ENCODE measurements around the gene ANO9.

The ANO9 gene

DNA sequence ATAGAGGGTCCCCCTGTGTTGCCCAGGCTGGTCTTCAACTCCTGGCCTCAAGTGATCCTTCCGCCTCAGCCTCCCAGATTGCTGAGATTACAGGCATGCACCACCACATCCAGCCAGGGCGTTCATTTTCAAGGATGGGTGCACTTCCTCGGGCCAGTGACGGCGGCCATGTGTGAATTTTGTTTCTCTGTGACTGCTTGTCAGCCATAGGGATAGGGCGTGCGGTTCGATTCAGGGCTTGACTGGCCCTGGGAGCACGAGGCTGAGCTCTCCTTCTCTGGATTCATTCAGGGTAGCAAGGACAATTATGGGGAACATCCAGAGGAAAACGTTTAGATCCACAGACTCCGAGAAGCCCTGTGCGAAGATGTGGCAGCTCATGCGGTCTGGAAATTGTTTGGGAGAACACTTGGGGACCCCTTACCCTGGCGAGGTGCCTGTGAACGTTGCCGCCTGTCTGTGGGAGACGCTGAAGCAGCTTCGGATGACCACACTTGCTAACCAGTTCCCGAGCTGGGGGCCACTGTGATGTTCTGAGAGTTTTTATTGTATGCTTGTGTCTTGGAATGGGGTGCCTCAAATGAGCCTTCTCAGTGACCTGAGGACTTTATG is 11.2 kb upstream of the ANO9 start:
- no peak for DNase-seq (ENCODE audit: low read depth in 3 of 3)

DNA sequence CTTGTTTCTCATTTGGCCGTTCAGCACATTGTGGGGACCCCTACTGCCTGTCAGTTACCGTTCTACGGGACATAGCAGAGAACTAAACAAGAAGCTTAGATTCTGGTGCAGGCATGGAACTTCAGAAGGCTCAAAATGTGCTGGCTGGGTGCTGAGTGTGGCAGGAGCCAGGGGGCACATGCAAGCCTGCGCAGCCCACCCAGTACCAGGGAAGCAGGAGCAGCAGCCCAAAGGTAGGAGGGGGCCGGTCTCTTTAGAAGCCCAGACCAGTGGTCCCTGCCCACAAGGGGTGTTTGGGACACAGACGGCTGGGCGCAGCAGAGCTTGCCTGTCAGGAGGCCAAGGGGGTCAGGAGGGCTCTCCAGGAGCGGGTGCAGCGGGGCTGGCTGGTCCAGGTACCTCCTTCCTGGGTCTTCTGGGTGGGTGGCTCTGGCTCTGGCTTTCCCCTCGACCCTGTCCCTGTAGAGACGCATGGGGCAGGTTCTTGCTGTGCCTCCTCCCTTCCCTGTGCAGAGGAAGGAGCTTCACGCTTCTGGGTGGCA is 10.5 kb upstream of the ANO9 start:
- no peak for DNase-seq (ENCODE audit: low read depth in 3 of 3)

DNA sequence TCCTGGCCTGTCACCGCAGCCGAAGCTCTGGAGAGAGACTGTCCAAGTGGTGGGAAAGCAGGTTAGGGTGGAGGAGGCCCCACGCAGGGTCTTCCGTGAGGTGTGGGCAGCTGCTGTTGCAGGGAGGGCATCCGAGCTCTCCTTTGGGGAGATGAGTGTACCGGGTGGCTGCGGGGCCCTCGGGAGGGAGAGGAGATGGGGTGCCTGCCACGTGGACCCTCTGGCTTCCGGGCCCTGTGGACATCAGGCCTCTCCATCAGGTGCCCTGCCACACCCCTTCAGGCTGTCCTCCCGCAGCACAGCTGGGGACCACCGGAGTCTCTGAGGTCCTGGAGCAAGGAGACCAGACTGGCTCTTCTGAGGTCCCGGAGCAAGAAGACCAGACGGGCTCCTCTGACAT is 9.9 kb upstream of the ANO9 start:
- DNase-seq (ENCODE audit: low read depth in 3 of 3), result no peak

DNA sequence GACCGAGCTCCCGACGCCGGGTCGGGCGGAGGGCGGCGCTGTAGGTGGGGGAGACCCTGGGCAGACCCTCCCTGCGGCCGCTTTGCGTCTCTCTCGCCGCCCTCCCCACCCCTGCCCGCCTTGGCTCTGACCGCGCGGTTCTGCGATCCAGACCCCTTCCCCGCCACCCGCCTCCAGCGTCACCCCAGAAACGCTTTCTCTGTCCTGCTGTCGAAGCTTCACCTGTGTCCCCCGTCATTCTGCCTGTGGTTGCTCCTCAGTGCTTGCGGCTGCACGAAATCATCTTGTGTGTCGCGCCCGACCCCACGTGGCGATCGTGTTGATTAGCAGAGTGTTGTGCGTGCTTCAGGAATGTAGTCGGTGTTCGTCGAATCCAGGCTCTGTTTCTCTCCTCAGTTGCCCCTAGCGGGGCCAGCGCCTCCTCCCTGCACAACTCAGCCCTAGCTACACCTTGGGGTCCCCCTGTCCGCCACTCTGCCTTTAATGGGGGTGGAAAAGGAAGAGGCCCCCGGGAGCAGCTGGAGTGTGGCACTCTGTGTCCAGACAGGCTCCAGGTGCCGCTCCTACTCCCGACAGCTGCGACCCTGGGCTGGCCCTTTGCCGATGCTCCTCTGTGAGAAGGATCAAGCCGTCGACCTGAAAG is 9.1 kb upstream of the ANO9 start:
- peak; percentile 53 to 72 (median 56) for DNase-seq (ENCODE audit: low read depth in 3 of 3)

DNA sequence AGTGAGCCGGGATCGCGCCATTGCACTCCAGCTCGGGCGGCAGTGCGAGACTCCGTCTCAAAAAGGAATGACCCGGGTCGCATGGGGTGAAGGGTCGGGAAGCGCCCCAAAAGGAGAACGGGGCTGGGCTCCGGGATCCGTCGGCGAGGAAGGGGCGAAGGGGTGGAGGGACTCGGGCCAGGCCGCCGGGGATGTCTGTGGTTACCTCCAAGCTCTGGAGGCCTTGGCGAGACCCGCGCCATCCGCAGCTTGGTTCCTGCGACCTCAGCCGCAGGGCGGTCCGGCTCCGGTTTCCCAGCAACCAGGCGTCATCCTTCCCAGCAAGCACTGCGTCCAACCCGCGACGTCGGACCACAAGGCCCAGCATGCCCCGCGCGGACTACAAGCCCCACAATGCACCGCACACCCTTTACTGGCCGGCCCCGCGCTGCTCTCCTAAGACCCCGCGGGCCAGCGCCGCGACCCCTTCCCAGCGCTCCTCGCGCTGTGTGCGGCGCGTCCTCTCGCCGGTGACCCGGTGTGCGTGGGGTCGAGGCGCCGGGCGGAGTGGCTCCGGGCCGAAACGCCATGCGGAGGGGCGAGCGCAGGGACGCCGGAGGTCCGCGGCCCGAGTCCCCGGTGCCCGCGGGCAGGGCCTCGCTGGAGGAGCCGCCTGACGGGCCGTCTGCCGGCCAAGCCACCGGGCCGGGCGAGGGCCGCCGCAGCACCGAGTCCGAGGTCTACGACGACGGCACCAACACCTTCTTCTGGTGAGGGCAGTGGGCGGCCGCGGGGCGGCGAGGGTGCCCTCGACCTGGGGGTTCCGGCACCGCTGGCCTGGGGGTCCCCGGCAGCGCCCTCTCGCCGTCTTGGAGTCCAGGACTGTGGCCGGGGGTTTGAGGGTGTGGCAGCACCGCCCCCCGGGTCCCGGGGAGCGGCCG is 8.3 kb upstream of the ANO9 start, which contains the start of gene PTDSS2:
Gene PTDSS2 (plus strand): TSS at position 391 of the 920 bp plus-strand sequence. CDS start 177 bp downstream, at position 568.
- peak; percentile 88 to 96 (median 89) for DNase-seq (ENCODE audit: low read depth in 3 of 3)

DNA sequence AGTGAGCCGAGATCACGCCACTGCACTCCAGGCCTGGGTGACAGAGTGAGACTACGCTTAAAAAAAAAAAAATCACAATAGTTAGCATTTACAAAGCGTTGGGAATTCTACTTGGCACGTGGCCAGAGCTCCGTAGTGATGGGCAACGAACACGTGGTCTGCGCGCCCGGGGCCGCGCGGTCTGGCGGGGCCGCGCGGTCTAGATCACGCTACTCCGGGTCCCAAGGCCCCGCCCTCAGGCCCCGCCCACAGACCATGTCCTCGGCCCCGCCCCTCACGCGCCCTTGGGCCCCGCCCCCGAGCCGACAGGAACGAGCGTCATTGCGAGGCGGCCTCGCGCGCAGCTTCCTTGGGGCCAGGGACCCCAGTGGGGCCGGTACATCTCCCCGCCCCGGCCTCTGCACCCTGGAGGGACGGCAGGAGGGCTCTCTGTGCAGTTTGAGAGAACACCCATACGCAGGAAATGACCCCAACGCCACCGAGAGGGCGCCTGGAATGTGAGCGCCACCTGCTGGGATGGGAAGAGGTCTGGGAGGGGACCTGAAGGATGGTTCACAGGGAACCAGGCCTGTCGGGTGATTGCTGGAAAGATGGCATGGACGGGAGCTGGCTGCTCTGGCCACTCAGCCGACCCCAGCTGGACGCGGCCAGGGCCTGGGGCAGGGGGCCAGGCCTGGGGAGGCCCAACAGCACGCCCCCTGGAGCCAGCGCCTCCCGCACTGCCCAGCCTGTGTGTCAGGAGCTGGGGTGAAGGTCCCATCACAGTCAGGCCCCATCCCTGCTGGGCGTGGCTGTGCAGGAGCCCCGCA is 6.3 kb upstream of the ANO9 start:
- peak; percentile 92 to 97 (median 96) for DNase-seq (ENCODE audit: low read depth in 3 of 3)

DNA sequence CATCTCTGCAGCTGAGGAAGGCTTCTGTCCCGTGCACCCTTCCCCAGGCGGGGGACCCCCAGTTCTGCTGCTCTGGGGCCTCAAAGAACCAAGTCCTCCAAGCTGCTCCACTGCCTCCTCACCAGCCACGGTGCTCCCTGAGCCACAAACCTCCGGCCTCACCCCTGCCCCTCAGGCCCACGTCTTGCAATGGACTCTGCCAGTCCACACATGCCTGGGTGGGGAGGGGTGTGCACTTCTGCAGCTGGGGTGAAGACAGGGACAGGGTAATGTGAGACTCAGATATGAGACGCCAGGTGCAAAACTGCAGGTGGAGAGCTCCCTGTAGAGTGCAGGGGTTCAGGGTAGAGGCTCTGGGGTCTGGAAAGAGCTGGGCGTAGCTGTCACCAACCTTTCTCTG is 5.1 kb upstream of the ANO9 start:
- no peak for DNase-seq (ENCODE audit: low read depth in 3 of 3)

DNA sequence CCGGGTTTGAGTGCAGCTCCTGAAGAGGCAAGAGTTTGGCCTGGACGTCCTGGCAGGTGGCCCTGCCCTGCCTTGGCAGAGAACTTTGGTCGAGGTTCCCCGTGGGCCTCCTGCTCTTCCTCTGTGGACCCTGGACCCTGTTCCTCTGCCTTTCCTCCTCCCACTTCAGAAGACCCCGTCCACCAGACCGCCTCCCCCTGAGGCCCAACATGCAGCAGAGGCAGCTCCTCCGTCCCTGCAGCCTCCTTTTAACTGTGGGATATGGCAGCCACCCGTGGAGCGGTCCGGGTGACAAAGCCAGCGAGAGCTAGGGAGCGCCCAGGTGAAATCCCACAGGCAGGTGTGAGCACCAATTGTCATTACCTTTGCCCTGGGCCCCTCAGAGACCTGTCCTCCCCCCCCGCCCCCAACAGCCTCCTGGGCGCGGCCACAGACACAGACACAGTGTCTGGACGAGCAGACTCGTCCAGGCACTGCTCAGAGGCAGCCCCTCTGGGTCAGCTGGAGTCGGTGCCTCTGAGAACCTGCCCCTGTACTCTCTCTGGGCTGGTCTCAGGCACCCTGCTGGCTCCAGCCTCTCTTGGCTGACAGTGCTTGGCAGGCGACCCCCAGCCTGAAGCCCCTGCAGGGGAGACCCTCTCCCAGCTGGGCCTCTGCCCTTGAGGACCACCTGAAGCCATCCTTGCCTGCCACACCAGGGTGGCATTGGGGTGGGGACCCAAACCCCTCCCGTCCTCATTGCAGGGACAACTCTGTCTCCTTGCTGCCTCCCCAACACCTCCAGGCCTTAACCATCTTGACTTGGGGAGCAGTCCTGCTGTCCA is 4.2 kb upstream of the ANO9 start:
- DNase-seq (ENCODE audit: low read depth in 3 of 3), result no peak

DNA sequence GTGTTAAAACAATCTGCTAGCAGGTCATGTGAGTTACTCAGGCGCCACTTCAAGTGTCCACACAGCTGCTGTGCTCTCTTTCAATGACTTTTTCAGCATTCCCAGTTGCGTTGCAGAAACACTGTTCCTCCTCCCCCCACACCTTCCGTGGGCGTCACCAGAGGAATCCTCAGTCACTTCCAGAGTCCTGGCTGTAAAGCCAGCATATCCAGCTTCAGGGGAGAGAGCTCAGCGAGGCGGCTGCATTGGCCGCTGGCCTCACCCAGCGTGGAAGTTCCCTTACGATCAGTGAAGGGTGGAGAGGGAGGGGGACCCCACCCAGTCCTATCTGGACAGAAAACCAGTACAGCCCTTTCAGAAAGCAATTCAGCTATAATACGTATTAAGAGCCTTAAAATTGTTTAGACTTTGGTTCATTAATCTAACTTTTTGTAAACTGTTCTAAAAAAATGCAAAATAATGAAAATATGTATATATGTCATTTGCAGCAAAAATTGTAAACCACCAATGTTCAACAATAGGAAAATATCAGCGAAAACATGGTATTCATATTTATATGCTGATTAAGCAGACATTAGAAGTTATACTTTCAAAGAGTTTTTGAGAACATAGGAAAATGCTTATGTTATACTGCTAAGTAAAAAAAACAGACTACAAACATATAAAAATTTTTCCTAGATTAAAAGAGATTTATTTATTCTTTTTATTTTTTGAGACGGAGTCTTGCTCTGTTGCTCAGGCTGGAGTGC is 2.8 kb upstream of the ANO9 start:
- DNase-seq (ENCODE audit: low read depth in 3 of 3), result no peak

DNA sequence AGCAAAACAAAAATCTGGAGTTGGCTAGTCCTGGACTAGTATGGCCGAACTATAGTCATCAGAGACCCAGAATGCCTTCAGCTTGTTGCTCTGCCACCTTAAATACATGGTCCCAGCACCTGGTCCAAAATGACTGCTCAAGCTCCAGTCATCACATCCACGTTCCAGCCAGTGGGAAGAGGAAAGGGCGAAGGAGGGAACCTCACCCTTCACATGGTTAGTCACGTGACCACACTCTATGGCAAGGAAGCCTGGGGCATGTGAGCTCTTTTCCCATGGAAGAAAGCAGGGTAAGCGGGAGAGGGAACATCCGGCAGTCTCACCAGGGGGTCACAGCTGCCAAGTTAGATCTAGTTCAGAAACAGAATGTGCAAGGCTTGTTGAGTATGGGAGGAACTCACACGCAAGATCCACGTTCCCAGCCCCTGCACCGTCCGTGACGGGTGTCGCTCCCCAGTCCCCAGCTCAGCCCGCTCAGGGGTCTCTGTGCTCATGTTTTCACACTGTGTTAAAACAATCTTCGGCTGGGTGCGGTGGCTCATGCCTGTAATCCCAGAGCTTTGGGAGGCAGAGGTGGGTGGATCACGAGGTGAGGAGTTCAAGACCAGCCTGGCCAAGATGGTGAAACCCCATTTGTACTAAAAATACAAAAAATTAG is 1.9 kb upstream of the ANO9 start:
- no peak for DNase-seq (ENCODE audit: low read depth in 3 of 3)

DNA sequence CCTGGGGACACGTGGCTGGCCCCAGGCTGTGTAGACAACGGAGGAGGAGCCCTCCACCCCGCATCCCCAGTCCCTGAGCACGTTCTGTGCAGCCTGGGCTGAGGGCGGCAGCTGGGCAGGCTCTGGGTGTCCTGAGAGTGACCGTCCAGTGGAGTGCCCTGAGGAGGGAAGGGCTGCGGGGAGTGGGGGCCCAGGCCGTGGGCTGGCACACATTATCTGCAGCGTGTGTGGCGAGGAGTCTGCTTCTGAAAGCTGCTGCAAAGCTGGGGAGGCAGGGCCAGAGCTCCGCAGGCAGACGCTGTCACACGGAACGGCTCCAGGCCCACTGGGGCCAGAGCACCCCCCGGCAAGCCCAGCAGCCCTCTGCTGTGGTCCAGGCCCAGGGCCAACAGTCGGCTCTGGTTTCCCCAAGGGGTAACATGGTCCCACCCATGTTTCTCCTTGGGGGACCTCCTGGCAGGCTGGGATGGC is 835 bp upstream of the ANO9 start:
- DNase-seq (ENCODE audit: low read depth in 3 of 3), result no peak

DNA sequence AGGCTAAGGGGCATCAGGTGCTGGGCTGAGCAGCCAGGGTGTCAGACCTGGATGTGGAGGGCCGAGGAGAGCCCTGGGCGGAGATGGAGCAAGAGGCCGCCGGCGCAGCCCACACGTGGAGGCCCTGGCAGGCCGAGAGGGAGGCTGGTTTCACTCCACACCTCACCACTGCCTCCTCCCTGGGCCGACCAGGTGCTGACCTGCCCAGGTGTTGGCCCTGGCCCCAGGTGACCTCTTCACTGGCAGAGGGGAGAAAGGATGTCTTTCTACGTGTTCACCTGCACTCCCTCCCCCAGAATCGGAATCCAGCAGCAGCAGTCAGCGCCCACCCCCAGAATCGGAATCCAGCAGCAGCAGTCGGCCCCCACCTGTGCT is 781 bp downstream of the ANO9 start:
- no peak for DNase-seq (ENCODE audit: low read depth in 3 of 3)

DNA sequence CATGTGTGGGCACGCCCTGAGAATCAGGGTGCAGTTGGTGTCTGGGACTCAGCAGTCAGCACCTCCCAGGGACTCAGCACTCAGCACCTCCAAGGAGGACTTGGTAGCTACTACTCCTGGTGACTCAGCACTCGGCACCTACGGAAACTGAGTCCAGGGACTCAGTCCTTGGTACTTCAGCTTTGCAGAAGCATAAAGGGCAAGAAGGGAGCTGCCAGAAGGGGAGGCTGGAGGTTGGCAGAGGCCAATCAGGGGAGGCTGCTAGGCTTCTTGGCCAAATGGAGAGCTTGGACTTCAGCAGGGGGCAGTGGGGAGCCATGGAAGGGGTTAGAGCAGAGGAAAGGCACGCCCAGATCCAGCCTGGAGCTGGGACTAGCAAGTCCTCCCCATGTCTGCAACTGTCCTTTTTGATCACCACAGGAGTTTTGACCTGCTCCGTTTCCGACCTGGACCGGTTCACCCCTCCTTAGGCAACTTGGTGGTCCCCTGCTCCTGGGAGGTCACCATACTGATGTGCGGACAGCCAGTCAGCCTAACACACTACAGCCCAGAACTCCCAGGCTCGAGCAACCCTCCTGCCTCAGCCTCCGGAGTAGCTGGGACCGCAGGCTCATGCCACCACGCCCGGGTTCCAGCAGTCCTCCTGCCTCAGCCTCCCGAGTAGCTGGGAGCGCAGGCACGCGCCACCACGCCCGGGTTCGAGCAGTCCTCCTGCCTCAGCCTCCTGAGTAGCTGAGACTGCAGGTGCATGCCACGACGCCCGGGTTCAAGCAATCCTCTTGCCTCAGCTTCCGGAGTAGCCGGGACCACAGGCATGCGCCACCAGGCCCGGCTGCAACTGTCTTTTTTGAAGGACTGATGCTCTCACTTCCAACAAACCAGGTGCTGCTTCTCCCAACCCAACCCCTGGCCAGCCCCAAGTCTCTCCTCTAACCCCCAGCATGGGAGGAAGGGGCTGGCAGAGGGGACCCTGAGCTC is 1.5 kb downstream of the ANO9 start:
- DNase-seq (ENCODE audit: low read depth in 3 of 3), result no peak

DNA sequence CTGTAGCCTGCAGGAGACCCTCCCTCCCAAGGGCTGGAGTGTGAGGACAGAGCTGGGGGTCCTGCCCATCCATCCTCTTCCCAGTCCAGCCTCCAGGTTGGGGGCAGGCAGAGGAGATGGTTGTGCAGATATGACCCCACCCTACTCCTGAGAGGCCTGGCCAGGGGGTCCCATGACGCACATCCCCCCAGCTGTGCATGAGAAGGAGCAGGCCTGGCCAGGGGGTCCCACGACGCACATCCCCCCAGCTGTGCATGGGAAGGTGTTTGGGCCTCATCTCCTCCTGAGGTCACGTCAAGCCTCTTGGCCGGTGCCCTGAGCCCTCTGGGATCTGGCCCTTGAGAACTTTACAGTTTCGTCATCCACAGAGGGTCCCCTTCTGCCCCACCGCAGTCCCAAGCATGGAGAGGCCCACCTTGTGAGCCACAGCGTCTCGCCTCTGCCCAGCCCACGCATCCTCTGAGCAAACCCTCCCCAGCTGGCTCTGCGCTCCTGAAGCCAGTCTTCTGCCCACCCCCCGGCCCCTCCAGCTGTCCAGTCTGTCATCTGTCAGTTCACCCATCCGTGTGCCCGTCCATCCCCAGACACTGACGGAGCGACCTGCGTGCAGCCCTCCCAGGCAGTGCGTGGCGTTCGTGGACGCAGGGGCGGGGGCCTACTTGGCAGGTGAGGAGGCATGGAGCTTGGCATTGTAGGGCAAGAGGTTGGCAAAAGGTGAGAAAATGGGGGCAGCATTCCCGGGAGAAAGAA is 2.3 kb downstream of the ANO9 start:
- DNase-seq (ENCODE audit: low read depth in 3 of 3), result no peak

DNA sequence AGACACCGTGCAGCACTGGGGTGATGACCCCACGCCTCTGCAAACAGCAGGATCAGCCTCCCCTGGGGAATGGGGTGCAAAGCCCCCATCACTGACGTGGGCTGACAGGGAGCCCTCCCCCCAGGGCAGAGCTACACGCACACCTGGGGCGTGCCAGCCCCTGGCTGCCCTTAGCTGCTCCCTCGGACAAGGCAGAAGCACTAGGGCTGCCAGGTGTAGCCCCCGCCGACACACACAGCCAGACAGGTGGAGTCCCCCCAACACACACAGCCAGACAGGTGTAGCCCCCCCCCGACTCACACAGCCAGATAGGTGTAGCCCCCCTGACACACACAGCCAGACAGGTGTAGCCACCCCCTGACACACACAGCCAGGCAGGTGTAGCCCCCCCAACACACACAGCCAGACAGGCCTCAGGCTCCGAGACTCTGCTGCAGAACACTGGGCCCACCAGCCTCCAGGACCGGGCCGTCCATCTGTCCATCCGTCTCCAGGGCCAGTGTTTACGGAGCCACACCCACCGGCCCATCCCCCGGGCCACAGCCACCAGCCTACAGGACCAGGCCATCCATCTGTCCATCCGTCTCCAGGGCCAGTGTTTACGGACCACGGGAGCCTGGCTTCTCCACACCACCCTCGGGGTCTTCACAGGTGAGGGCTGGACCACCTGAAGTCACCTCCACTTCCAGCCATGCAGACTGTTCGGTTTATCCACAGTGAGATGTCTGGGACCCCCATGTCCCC is 3.5 kb downstream of the ANO9 start:
- no peak for DNase-seq (ENCODE audit: low read depth in 3 of 3)

DNA sequence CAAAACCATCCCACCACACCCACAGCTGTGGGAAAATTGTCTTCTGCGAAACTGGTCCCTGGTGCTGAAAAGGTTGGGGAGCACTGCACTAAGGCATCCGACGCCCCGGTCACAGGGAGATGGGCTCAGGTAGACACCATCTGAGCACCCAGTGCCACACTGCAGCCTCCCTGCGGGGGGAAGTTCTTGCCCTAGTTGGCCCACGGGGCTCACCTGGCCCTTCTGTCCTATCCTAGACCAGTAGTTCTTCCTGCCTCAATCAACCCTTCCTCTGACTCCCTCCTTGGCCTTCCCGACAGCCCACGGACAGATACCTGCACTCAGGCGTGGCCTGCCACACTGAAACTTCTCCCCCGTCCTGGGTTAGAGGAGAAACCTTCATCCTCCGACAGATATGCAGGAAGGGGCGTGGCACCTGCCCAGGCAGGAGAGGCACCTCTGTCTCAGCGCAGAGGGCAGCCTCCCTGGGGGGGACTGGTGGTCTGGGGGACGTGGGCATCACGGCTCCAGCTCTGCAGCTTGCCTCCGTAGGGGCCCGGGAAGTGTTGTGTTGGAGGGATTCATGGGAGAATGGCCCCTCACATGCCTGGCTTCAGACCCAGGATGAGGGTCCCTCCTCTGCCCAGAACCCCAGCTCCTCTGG is 4.5 kb downstream of the ANO9 start:
- DNase-seq (ENCODE audit: low read depth in 3 of 3), result no peak
